B cell (primary cell): ENCODE data around the gene NYAP2. TPM values are rescaled to one million over a fixed set of nuclear protein-coding genes. Genes with fewer than 3 reads are reported as not detected.

Experiments
- ATAC-seq: fragments of 200-7000 bp; cut with Tn5 transposase; one replicate; pipeline ENCODE4 v1.10.0; 2021; ENCODE audit warnings: low read depth, mild to moderate bottlenecking, moderate number of reproducible peaks, moderate library complexity
- CTCF ChIA-PET: fragments of 350-600 bp; sonication (Branson Sonifier 250); formaldehyde crosslinking; loops from one replicate; lab custom pipeline; 2021; ENCODE audit warnings: antibody characterized with exemption, inconsistent platforms; lab: Charles Lee
- POLR2A ChIA-PET: fragments of 350-600 bp; sonication (Branson Sonifier 250); formaldehyde crosslinking; loops from one replicate; lab custom pipeline; 2021; ENCODE audit warnings: antibody characterized with exemption; lab: Charles Lee
- DNase-seq: peaks from one replicate; pipeline ENCODE4 v3.0.0; 2013
- H2AFZ ChIP-seq: 2 replicates; pipeline ENCODE4 v1.6.1; 2012; ENCODE audit warnings: mild to moderate bottlenecking, low read depth, low read length; ENCODE audit not compliant: insufficient read depth, poor library complexity, severe bottlenecking
- H3K27ac ChIP-seq, 2 donors: 1 replicate in 1 of 2; 2 replicates in 1 of 2; pipeline ENCODE4 v1.5.1; 2012 to 2013; ENCODE audit warnings: low read length in 2 of 2, mild to moderate bottlenecking in 2 of 2, moderate library complexity in 1 of 2
- H3K27me3 ChIP-seq, 4 experiments: fragments of 200-600 bp in 1 of 4; sonication (generic) in 1 of 4; replicated peaks in 1 of 4; 1 replicate in 2 of 4; 2 replicates in 2 of 4; pipeline versions ENCODE4 v1.6.1 to v1.7.0; 2013 to 2016; ENCODE audit warnings: low read length in 3 of 4, mild to moderate bottlenecking in 2 of 4, mixed read lengths in 1 of 4, moderate library complexity in 1 of 4; ENCODE audit not compliant: insufficient read depth in 4 of 4, control insufficient read depth in 3 of 4; ENCODE audit errors: control extremely low read depth in 1 of 4
- H3K36me3 ChIP-seq, 2 experiments: replicated peaks in 1 of 2; 1 replicate in 1 of 2; 2 replicates in 1 of 2; pipeline versions ENCODE4 v1.6.1 to v1.7.1; 2013; ENCODE audit warnings: low read length in 1 of 2; ENCODE audit not compliant: insufficient read depth in 2 of 2, control insufficient read depth in 1 of 2; ENCODE audit errors: control extremely low read depth in 1 of 2, extremely low read depth in 1 of 2
- H3K4me1 ChIP-seq, 2 donors: fragments of 200-600 bp in 1 of 2; sonication (generic) in 1 of 2; 1 replicate in 1 of 2; 2 replicates in 1 of 2; pipeline versions ENCODE4 v1.5.1 to v1.6.1; 2013 to 2017; ENCODE audit warnings: low read length in 2 of 2; ENCODE audit not compliant: control insufficient read depth in 2 of 2, insufficient read depth in 2 of 2
- H3K4me2 ChIP-seq: replicated peaks from 2 replicates; pipeline ENCODE3; 2012; ENCODE audit warnings: mild to moderate bottlenecking, low read depth, low read length; ENCODE audit not compliant: poor library complexity, severe bottlenecking
- H3K4me3 ChIP-seq, 5 experiments: fragments of 200-600 bp in 1 of 5; sonication (generic) in 1 of 5; 1 replicate in 3 of 5; 2 replicates in 2 of 5; pipeline versions ENCODE4 v1.5.1 to v1.7.0; 2011 to 2016; ENCODE audit warnings: low read length in 4 of 5, mild to moderate bottlenecking in 4 of 5, low read depth in 2 of 5, control low read depth in 1 of 5, moderate library complexity in 1 of 5; ENCODE audit not compliant: insufficient read depth in 1 of 5; ENCODE audit errors: control extremely low read depth in 1 of 5, extremely low read depth in 1 of 5
- H3K79me2 ChIP-seq: fragments of 200-600 bp; sonication (generic); one replicate; pipeline ENCODE4 v1.6.0; 2016; ENCODE audit warnings: low read length; ENCODE audit not compliant: control insufficient read depth, insufficient read depth
- H3K9ac ChIP-seq: fragments of 200-600 bp; sonication (generic); 2 replicates; pipeline ENCODE4 v1.6.1; 2017; ENCODE audit warnings: mild to moderate bottlenecking, low read length, moderate library complexity
- H3K9me3 ChIP-seq, 3 donors: one replicate each; pipeline versions ENCODE4 v1.6.1 to v1.7.1; 2013; ENCODE audit warnings: low read length in 2 of 3; ENCODE audit not compliant: control insufficient read depth in 2 of 3, insufficient read depth in 1 of 3; ENCODE audit errors: control extremely low read depth in 1 of 3
- H4K20me1 ChIP-seq: 2 replicates; pipeline ENCODE4 v1.6.0; 2012; ENCODE audit warnings: mild to moderate bottlenecking, low read length; ENCODE audit not compliant: insufficient read depth, control insufficient read depth, poor library complexity, severe bottlenecking
- H3K27ac Mint-ChIP-seq: one replicate; pipeline ENCODE4 v1.8.0; 2021; ENCODE audit warnings: mixed read lengths
- H3K27me3 Mint-ChIP-seq: one replicate; pipeline ENCODE4 v1.8.0; 2021; ENCODE audit warnings: mixed read lengths
- H3K4me1 Mint-ChIP-seq: one replicate; pipeline ENCODE4 v1.8.0; 2021; ENCODE audit warnings: mixed read lengths
- H3K4me3 Mint-ChIP-seq: one replicate; pipeline ENCODE4 v1.8.0; 2021; ENCODE audit warnings: mixed read lengths
- H3K9me3 Mint-ChIP-seq: one replicate; pipeline ENCODE4 v1.8.0; 2022; ENCODE audit warnings: mixed read lengths; ENCODE audit not compliant: insufficient read depth
- EZH2 ChIP-seq: IDR thresholded peaks from 2 replicates; pipeline ENCODE4 v1.6.1; 2012; ENCODE audit warnings: borderline replicate concordance, low read depth, mild to moderate bottlenecking, moderate library complexity, low read length; ENCODE audit not compliant: insufficient read depth, poor library complexity, severe bottlenecking
- WGBS: methylation state at CpG from one replicate; pipeline ENCODE4 v1.1.5; 2013; ENCODE audit warnings: missing lambda C conversion rate; ENCODE audit not compliant: insufficient coverage; 5-methylcytosine and 5-hydroxymethylcytosine counted together
- intact Hi-C: fragments of 100-400 bp; cut with micrococcal nuclease; formaldehyde crosslinking; loops from one replicate; pipeline ENCODE4 v1.10.0; 2022
- polyA plus RNA-seq: library from polyadenylated mRNA; depleted of rRNA; stranded (reverse); fragments of >200 nt; gene quantifications from 2 replicates; pipeline ENCODE4 v1.2.3, GENCODE V29; 2012
- total RNA-seq, 2 donors: library from RNA; stranded (reverse); fragments of 120-200 nt in 1 of 2; gene quantifications; 1 replicate in 1 of 2; 2 replicates in 1 of 2; pipeline versions ENCODE4 v1.2.3 to v1.2.4, GENCODE V29; 2013 to 2022
- TF ChIP-seq, protein P1 (sequence below): fragments of 200-600 bp; IDR thresholded peaks from one replicate; pipeline ENCODE4 v1.8.0; 2022; ENCODE audit warnings: antibody characterized with exemption, mild to moderate bottlenecking

NYAP2 gene
- total and polyA plus RNA-seq, 2 donors (not counting 1 experiment from before 2014, with no cell fraction given): 0.12 to 0.17 TPM

DNA sequence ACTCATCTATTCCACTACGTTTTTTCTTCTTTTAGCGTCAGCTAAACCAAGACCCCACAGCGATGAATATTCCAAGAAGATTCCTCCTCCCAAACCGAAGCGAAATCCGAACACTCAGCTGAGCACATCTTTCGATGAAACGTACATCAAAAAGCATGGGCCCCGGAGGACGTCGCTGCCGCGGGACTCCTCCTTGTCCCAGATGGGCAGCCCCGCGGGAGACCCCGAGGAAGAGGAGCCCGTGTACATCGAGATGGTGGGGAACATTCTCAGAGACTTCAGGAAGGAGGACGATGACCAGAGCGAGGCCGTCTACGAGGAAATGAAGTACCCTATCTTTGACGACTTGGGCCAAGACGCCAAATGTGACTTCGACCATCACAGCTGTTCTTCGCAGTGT lies 182.4 kb downstream of the NYAP2 start:
- Histone ChIP-seq H2AFZ (no peak overlapping the region), H3K9me3 (peaks cover 0 to 11% (median 0%) of the 10 kb centered on the region in 3 donors), H3K27ac (no peak overlapping the region), H3K4me2 (no peak overlapping the region), H3K4me3 (no peak overlapping the region), H3K27me3 (no peaks in the 10 kb centered on the region), H3K4me1 (no peaks in the 10 kb centered on the region), H3K36me3 (no peaks in the 10 kb centered on the region), H3K79me2 (no peaks in the 10 kb centered on the region), H4K20me1 (no peaks in the 10 kb centered on the region), H3K9ac (no peak overlapping the region)
- H3K27ac Mint-ChIP-seq: no peak overlapping the region
- no peak for ATAC-seq
- DNase-seq: no peak
- 95% methylated on average over 26 of the region's 26 CpGs for WGBS
- H3K4me1 Mint-ChIP-seq: no peaks in the 10 kb centered on the region
- H3K27me3 Mint-ChIP-seq: peaks cover 7% of the 10 kb centered on the region
- no peaks in the 10 kb centered on the region for H3K9me3 Mint-ChIP-seq
- TF ChIP-seq, protein P1, sequence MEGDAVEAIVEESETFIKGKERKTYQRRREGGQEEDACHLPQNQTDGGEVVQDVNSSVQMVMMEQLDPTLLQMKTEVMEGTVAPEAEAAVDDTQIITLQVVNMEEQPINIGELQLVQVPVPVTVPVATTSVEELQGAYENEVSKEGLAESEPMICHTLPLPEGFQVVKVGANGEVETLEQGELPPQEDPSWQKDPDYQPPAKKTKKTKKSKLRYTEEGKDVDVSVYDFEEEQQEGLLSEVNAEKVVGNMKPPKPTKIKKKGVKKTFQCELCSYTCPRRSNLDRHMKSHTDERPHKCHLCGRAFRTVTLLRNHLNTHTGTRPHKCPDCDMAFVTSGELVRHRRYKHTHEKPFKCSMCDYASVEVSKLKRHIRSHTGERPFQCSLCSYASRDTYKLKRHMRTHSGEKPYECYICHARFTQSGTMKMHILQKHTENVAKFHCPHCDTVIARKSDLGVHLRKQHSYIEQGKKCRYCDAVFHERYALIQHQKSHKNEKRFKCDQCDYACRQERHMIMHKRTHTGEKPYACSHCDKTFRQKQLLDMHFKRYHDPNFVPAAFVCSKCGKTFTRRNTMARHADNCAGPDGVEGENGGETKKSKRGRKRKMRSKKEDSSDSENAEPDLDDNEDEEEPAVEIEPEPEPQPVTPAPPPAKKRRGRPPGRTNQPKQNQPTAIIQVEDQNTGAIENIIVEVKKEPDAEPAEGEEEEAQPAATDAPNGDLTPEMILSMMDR: no peak
- TF ChIP-seq EZH2: no peak
- CTCF ChIA-PET: no interaction called here
- POLR2A ChIA-PET: no interaction called here
- intact Hi-C loops: no loop called here
- H3K4me3 Mint-ChIP-seq: no peak overlapping the region

DNA sequence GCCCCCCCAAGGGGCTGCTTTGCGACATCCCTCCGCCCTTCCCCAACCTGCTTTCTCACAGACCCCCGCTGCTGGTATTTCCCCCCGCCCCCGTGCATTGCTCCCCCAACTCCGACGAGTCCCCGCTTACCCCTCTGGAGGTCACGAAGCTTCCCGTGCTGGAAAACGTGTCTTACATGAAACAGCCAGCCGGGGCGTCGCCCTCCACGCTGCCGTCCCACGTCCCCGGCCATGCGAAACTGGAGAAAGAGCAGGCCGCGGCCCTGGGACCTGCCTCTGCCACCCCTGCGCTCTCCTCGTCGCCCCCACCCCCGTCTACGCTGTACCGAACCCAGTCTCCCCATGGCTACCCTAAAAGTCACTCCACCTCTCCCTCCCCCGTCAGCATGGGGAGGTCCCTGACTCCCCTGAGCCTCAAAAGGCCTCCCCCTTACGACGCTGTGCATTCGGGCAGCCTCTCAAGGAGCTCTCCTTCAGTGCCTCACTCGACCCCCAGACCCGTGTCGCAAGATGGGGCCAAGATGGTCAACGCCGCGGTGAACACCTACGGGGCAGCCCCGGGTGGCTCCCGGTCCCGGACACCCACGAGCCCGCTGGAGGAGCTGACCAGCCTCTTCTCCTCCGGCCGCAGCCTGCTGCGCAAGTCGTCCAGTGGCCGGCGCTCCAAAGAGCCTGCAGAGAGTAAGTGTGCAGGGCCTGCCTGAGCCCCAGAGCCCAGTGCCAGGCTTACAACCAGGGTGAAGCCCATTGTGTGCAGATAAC lies 183.0 kb downstream of the NYAP2 start:
- no peaks in the 10 kb centered on the region for H3K27me3 ChIP-seq
- 92% methylated on average over 48 of the region's 49 CpGs for WGBS
- H3K4me1 ChIP-seq: no peaks in the 10 kb centered on the region
- ChIA-PET CTCF (no interaction called here), POLR2A (no interaction called here)
- H3K4me3 ChIP-seq: no peak overlapping the region
- H3K9me3 ChIP-seq: peaks cover 0 to 11% (median 0%) of the 10 kb centered on the region in 3 donors
- no peak overlapping the region for H3K27ac ChIP-seq
- Mint-ChIP-seq H3K4me1 (no peaks in the 10 kb centered on the region), H3K9me3 (no peaks in the 10 kb centered on the region), H3K27me3 (peaks cover 7% of the 10 kb centered on the region), H3K4me3 (no peak overlapping the region), H3K27ac (no peak overlapping the region)
- DNase-seq (no peak), ATAC-seq (no peak)
- H3K79me2 ChIP-seq: no peaks in the 10 kb centered on the region
- no peak overlapping the region for H3K9ac ChIP-seq
- TF ChIP-seq EZH2: no peak
- TF ChIP-seq, protein P1: no peak
- intact Hi-C loops: no loop called here
- no peaks in the 10 kb centered on the region for H4K20me1 ChIP-seq
- H3K4me2 ChIP-seq: no peak overlapping the region
- no peak overlapping the region for H2AFZ ChIP-seq
- H3K36me3 ChIP-seq: no peaks in the 10 kb centered on the region
